Tibial nerve (tissue), 4 donors: ENCODE results near the gene GGCX. TPM values are rescaled to one million over a fixed set of nuclear protein-coding genes. Genes with fewer than 3 reads are reported as not detected.

ENCODE experiments used
- DNase-seq, 2 donors: peaks; one replicate each; pipeline ENCODE4 v3.0.0-alpha.2; 2019; ENCODE audit warnings: low spot score in 2 of 2
- H3K27ac ChIP-seq, 4 donors: fragments of 200-600 bp; sonication (generic) in 3 of 4; one replicate each; pipeline ENCODE4 v1.5.1; 2017 to 2019; ENCODE audit warnings: mild to moderate bottlenecking in 1 of 4
- H3K27me3 ChIP-seq, 2 donors: fragments of 200-600 bp; sonication (generic) in 1 of 2; one replicate each; pipeline versions ENCODE4 v1.5.1 to v1.6.0; 2017 to 2019
- H3K36me3 ChIP-seq, 3 donors: fragments of 200-600 bp; sonication (generic); one replicate each; pipeline ENCODE4 v1.5.1; 2018 to 2019
- H3K4me1 ChIP-seq, 4 donors: fragments of 200-600 bp; sonication (generic) in 3 of 4; one replicate each; pipeline ENCODE4 v1.5.1; 2017 to 2019
- H3K4me3 ChIP-seq, 4 donors: fragments of 200-600 bp; sonication (generic) in 3 of 4; one replicate each; pipeline ENCODE4 v1.5.1; 2017 to 2019; ENCODE audit warnings: mild to moderate bottlenecking in 1 of 4, moderate library complexity in 1 of 4
- H3K9me3 ChIP-seq, 4 donors: fragments of 200-600 bp; sonication (generic) in 3 of 4; one replicate each; pipeline ENCODE4 v1.5.1; 2017 to 2019
- EP300 ChIP-seq, 2 donors: sonication (generic); formaldehyde crosslinking; IDR thresholded peaks; one replicate each; pipeline ENCODE4 v1.6.1; 2017; ENCODE audit warnings: antibody characterized with exemption in 2 of 2, mild to moderate bottlenecking in 1 of 2
- POLR2A ChIP-seq, 2 donors: fragments of 450-650 bp; IDR thresholded peaks; one replicate each; pipeline ENCODE4 v1.6.1; 2017; ENCODE audit warnings: antibody characterized with exemption in 2 of 2, mild to moderate bottlenecking in 2 of 2, moderate library complexity in 2 of 2
- WGBS, 2 donors: methylation state at CpG; one replicate each; pipeline ENCODE4 v1.1.5; 2018; 5-methylcytosine and 5-hydroxymethylcytosine counted together
- total RNA-seq, 4 donors: library from RNA; depleted of rRNA; stranded (reverse); fragments of >200 nt; gene quantifications; one replicate each; pipeline ENCODE4 v1.1.0, GENCODE V29; 2016
- TF ChIP-seq, protein P1 (sequence below), 5 experiments: fragments of 200-600 bp in 3 of 5; fragments of 450-650 bp in 2 of 5; sonication (generic) in 3 of 5; IDR thresholded peaks; one replicate each; pipeline ENCODE4 v1.5.1; 2016 to 2019; ENCODE audit warnings: antibody characterized with exemption in 5 of 5, mild to moderate bottlenecking in 3 of 5, moderate library complexity in 2 of 5

Gene GGCX
- total RNA-seq, 4 donors from 2014 or later: 24.7 to 34.3 (median 27.1) TPM

DNA sequence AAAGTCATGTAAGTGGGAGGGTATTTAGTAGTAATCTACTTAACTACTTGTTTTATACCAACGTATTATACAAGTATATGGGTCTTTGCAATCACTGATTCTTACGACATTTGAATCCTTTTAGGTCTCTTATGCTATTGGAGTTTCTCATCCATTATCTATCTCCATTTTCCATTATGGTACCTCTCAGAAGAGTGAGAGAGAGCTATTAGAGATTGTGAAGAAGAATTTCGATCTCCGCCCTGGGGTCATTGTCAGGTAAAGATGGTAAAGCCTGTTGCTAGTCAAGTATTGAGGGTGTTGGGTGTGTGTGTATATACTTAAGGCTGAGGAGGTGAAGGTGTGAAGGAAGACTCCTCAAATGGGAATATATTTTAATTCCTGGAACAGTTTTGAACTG, 18.5 kb downstream of the GGCX start:
- Histone ChIP-seq H3K9me3 (no peaks in the 10 kb centered on the region), H3K27me3 (no peaks in the 10 kb centered on the region), H3K36me3 (peaks cover 11 to 65% (median 40%) of the 10 kb centered on the region in 3 donors), H3K4me3 (no peak overlapping the region), H3K4me1 (peaks cover 0 to 36% (median 16%) of the 10 kb centered on the region in 4 donors), H3K27ac (peak overlapping the region in 1 of 4 donors; percentile 3)
- 80 to 81% methylated on average over 4 of the region's 4 CpGs for WGBS, 2 donors
- TF ChIP-seq EP300 (IDR thresholded peaks at IDR 0.05) (no peak), POLR2A (IDR thresholded peaks at IDR 0.05) (no peak)
- TF ChIP-seq, protein P1, sequence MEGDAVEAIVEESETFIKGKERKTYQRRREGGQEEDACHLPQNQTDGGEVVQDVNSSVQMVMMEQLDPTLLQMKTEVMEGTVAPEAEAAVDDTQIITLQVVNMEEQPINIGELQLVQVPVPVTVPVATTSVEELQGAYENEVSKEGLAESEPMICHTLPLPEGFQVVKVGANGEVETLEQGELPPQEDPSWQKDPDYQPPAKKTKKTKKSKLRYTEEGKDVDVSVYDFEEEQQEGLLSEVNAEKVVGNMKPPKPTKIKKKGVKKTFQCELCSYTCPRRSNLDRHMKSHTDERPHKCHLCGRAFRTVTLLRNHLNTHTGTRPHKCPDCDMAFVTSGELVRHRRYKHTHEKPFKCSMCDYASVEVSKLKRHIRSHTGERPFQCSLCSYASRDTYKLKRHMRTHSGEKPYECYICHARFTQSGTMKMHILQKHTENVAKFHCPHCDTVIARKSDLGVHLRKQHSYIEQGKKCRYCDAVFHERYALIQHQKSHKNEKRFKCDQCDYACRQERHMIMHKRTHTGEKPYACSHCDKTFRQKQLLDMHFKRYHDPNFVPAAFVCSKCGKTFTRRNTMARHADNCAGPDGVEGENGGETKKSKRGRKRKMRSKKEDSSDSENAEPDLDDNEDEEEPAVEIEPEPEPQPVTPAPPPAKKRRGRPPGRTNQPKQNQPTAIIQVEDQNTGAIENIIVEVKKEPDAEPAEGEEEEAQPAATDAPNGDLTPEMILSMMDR (IDR thresholded peaks at IDR 0.05): no peak
- no peak for DNase-seq

DNA sequence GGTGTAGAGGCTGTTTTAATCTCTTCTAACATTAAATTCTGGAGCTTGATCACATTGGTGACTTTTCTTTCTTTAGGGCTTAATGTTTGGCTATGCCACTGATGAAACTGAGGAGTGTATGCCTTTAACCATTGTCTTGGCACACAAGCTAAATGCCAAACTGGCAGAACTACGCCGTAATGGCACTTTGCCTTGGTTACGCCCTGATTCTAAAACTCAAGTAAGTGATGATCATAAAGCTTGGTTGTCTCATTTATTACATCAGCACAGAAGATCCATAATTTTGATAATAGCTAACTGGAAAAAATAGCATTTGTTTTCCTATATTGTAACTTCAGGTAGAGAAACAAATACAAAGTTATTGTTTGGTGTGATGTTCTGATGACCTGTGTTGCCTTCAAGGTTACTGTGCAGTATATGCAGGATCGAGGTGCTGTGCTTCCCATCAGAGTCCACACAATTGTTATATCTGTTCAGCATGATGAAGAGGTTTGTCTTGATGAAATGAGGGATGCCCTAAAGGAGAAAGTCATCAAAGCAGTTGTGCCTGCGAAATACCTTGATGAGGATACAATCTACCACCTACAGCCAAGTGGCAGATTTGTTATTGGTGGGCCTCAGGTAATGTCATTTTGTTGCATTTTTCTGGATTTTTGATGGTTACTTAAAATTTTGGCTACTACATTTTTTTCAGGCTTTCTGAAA, 19.4 kb downstream of the GGCX start:
- Histone ChIP-seq H3K27ac (peak overlapping the region in 3 of 4 donors; percentile 10 to 98 (median 97)), H3K4me1 (peaks cover 0 to 44% (median 23%) of the 10 kb centered on the region in 4 donors), H3K9me3 (no peaks in the 10 kb centered on the region), H3K4me3 (peak overlapping the region in 3 of 4 donors; percentile 71 to 98 (median 79)), H3K27me3 (no peaks in the 10 kb centered on the region), H3K36me3 (peaks cover 11 to 58% (median 40%) of the 10 kb centered on the region in 3 donors)
- DNase-seq: no peak
- 41 to 42% methylated on average over 5 of the region's 5 CpGs for WGBS, 2 donors
- TF ChIP-seq, protein P1 (IDR thresholded peaks at IDR 0.05): no peak
- TF ChIP-seq EP300 (IDR thresholded peaks at IDR 0.05) (no peak), POLR2A (IDR thresholded peaks at IDR 0.05) (no peak)

DNA sequence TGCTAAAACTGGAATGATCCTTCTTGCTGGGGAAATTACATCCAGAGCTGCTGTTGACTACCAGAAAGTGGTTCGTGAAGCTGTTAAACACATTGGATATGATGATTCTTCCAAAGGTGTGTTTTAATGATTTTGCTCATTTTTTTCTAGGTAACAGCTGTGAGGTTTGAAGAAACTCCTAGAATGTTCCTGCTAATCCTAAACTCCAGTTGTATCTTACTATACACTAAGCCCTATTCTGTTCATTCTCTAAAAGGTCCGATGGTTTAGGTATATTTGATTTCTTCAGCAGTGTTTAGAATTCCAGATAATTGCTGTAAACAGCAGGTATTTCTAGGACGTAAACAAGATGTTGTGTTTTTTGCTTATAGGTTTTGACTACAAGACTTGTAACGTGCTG, 20.0 kb downstream of the GGCX start:
- DNase-seq: no peak
- peak overlapping the region in 3 of 4 donors; percentile 71 to 98 (median 79) for H3K4me3 ChIP-seq
- peaks cover 11 to 52% (median 40%) of the 10 kb centered on the region in 3 donors for H3K36me3 ChIP-seq
- peak overlapping the region; percentile 10 to 98 (median 57) for H3K27ac ChIP-seq
- no peaks in the 10 kb centered on the region for H3K27me3 ChIP-seq
- no peaks in the 10 kb centered on the region for H3K9me3 ChIP-seq
- TF ChIP-seq, protein P1 (IDR thresholded peaks at IDR 0.05): no peak
- TF ChIP-seq POLR2A (IDR thresholded peaks at IDR 0.05) (no peak), EP300 (IDR thresholded peaks at IDR 0.05) (no peak)
- peaks cover 0 to 50% (median 26%) of the 10 kb centered on the region in 4 donors for H3K4me1 ChIP-seq
- WGBS, 2 donors: 50% methylated on average over 4 of the region's 4 CpGs

DNA sequence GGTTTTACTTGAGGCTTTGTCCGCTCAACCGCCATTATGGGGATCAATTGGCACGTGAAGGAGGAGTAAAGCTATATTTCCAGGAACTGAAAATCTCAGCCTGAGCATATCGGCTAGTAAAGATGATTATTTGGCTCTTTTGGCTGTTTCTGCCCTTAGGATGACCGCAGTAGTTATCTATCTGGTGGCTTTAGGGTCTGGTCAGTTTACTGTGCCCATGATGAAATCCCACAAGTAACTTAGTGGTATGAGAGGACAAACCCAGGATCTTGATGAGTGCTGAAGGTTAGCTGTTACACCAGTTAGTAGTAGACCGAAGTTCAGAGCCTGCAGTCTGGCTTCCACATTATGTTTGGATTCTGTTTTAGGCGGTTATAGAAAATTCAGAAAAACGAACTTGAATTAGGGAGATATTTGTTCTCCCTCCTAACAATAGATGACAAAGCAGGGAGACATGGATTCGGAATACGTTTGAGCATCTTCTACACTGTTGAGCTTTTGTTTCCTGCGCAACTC, 21.1 kb downstream of the GGCX start:
- DNase-seq: no peak
- Histone ChIP-seq H3K9me3 (no peaks in the 10 kb centered on the region), H3K27me3 (no peaks in the 10 kb centered on the region), H3K27ac (peak overlapping the region; percentile 97 to 99 (median 98)), H3K36me3 (peaks cover 11 to 41% (median 32%) of the 10 kb centered on the region in 3 donors), H3K4me1 (peaks cover 0 to 53% (median 26%) of the 10 kb centered on the region in 4 donors), H3K4me3 (peak overlapping the region; percentile 71 to 98 (median 82))
- WGBS, 2 donors: 3 to 7% methylated on average over 11 of the region's 11 CpGs
- no peak for TF ChIP-seq POLR2A (IDR thresholded peaks at IDR 0.05)
- TF ChIP-seq EP300 (IDR thresholded peaks at IDR 0.05): no peak
- TF ChIP-seq, protein P1 (IDR thresholded peaks at IDR 0.05): no peak
